Osteoblast (primary cell): ENCODE results near the gene AKR1C8. TPM values are rescaled to one million over a fixed set of nuclear protein-coding genes. Genes with fewer than 3 reads are reported as not detected.

Experiments
- DNase-seq: peaks from one replicate; pipeline ENCODE4 v3.0.0; 2011; ENCODE audit warnings: low spot score, mixed read lengths; ENCODE audit not compliant: insufficient read length; ENCODE audit errors: missing footprints
- H2AFZ ChIP-seq: 2 replicates; pipeline ENCODE4 v1.6.0; 2011; ENCODE audit warnings: mild to moderate bottlenecking, low read length
- H3K27ac ChIP-seq: 2 replicates; pipeline ENCODE4 v1.5.1; 2011; ENCODE audit warnings: mild to moderate bottlenecking, low read depth, low read length, moderate library complexity
- H3K27me3 ChIP-seq: 2 replicates; pipeline ENCODE4 v1.6.0; 2012; ENCODE audit warnings: mild to moderate bottlenecking, control low read depth, inconsistent platforms, low read length, moderate library complexity; ENCODE audit not compliant: insufficient read depth
- H3K36me3 ChIP-seq: 2 replicates; pipeline ENCODE4 v1.5.1; 2011; ENCODE audit warnings: mild to moderate bottlenecking, low read length, control low read depth, moderate library complexity; ENCODE audit not compliant: insufficient read depth
- H3K4me1 ChIP-seq: 2 replicates; pipeline ENCODE4 v1.5.1; 2011; ENCODE audit warnings: mild to moderate bottlenecking, low read length, control low read depth, moderate library complexity; ENCODE audit not compliant: insufficient read depth
- H3K4me2 ChIP-seq: 2 replicates; pipeline ENCODE4 v1.6.0; 2011; ENCODE audit warnings: mild to moderate bottlenecking, low read length; ENCODE audit not compliant: insufficient read depth
- H3K4me3 ChIP-seq: fragments of 200-600 bp; sonication (generic); 3 replicates; pipeline ENCODE4 v1.5.1; 2012; ENCODE audit warnings: mild to moderate bottlenecking, low read length, inconsistent platforms; ENCODE audit not compliant: insufficient read depth
- H3K79me2 ChIP-seq: 2 replicates; pipeline ENCODE4 v1.6.0; 2012; ENCODE audit warnings: mild to moderate bottlenecking, low read length, control low read depth, inconsistent platforms; ENCODE audit not compliant: insufficient read depth
- H3K9me3 ChIP-seq: 2 replicates; pipeline ENCODE4 v1.5.1; 2011; ENCODE audit warnings: low read depth, low read length, control low read depth
- H4K20me1 ChIP-seq: 2 replicates; pipeline ENCODE4 v1.6.0; 2012; ENCODE audit warnings: mild to moderate bottlenecking, low read length, control low read depth; ENCODE audit not compliant: insufficient read depth
- total RNA-seq: library from RNA; depleted of rRNA; stranded (reverse); fragments of >200 nt; gene quantifications from 2 replicates; pipeline ENCODE4 v1.2.3, GENCODE V29; 2012
- TF ChIP-seq, protein P1 (sequence below): IDR thresholded peaks from 2 replicates; pipeline ENCODE4 v1.5.1; 2011; ENCODE audit warnings: mild to moderate bottlenecking, low read depth, low read length, moderate library complexity; ENCODE audit errors: extremely low read depth

Gene AKR1C8
- total RNA-seq, 1 donor = not detected

DNA sequence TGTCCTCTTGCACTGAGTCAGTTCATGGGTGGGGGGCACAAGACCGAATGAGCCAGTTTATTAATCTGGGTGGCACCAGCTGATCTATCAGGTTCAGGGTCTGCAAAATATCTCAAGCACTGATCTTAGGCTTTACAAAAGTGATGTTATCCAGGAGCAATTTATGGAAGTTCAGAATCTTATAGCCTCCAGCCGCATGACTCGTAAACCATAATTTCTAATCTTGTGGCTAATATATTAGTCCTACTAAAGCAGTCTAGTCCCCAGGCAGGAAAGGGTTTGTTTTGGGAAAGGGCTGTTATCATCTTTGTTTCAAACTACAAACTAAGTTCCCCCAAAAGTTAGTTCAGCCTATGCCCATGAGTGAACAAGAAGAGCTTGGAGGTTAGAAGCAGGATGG lies 33.9 kb downstream of the AKR1C8 start:
- Histone ChIP-seq H4K20me1 (no peaks in the 10 kb centered on the region), H3K4me3 (no peak overlapping the region), H3K27ac (no peak overlapping the region), H3K79me2 (no peaks in the 10 kb centered on the region), H3K27me3 (no peaks in the 10 kb centered on the region), H3K4me1 (no peaks in the 10 kb centered on the region), H3K36me3 (no peaks in the 10 kb centered on the region), H3K9me3 (no peaks in the 10 kb centered on the region), H3K4me2 (no peak overlapping the region), H2AFZ (no peak overlapping the region)
- no peak for DNase-seq
- TF ChIP-seq, protein P1, sequence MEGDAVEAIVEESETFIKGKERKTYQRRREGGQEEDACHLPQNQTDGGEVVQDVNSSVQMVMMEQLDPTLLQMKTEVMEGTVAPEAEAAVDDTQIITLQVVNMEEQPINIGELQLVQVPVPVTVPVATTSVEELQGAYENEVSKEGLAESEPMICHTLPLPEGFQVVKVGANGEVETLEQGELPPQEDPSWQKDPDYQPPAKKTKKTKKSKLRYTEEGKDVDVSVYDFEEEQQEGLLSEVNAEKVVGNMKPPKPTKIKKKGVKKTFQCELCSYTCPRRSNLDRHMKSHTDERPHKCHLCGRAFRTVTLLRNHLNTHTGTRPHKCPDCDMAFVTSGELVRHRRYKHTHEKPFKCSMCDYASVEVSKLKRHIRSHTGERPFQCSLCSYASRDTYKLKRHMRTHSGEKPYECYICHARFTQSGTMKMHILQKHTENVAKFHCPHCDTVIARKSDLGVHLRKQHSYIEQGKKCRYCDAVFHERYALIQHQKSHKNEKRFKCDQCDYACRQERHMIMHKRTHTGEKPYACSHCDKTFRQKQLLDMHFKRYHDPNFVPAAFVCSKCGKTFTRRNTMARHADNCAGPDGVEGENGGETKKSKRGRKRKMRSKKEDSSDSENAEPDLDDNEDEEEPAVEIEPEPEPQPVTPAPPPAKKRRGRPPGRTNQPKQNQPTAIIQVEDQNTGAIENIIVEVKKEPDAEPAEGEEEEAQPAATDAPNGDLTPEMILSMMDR = no peak

DNA sequence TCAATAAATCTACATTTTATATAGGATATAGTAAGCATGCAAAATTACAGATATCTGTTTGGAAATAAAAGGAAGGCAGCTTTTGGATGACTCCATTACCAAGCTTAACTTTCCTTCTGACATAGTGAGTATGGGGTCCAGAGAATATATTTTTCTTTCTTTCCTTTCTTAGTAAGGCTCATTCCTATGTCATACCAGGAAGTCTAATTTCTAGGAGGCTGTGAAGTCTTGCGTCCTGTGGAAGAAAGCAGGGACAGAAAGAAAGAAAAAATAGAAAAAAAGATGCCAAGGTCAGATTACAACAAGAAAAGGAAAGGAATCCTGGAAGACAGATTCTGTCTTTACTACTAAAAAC lies 36.3 kb downstream of the AKR1C8 start:
- no peaks in the 10 kb centered on the region for H3K4me1 ChIP-seq
- H3K79me2 ChIP-seq = no peaks in the 10 kb centered on the region
- TF ChIP-seq, protein P1 = no peak
- H4K20me1 ChIP-seq = no peaks in the 10 kb centered on the region
- H3K36me3 ChIP-seq = no peaks in the 10 kb centered on the region
- DNase-seq = no peak
- H3K9me3 ChIP-seq = no peaks in the 10 kb centered on the region
- no peak overlapping the region for H2AFZ ChIP-seq
- no peak overlapping the region for H3K4me2 ChIP-seq
- no peak overlapping the region for H3K4me3 ChIP-seq
- no peak overlapping the region for H3K27ac ChIP-seq
- no peaks in the 10 kb centered on the region for H3K27me3 ChIP-seq

DNA sequence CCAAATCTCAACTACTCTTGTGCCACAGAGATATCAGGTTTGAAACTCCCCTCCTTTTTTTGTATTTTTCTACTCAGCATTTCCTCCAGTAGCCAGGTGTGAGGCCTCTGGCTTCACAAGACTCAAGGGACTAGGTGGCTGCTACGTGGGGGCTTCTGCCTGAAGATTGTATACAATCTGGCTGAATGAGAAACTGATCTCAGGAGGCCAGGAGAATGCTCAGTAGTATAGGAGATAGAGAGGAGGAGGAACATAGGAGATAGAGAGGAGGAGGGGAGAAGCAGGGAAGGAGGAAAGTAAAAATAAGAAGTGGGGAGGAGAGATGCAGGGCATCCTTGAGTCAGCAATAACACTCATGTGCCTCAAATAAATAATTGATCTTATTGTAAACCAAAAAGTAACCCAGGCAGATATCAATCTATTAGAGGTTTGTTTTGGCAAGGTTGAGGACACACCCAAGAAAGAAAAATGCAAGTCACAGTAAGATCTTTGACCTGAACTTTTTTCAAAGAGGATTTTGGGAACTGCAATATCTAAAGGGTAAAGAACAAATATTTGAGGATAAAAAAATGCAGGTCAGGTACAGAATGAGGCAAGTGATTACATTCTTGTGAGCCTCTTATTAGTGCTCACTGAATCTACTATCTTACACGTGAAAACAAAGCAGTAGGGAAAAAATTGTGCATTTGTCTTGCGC lies 36.8 kb downstream of the AKR1C8 start:
- H3K27me3 ChIP-seq = no peaks in the 10 kb centered on the region
- no peaks in the 10 kb centered on the region for H3K9me3 ChIP-seq
- TF ChIP-seq, protein P1 = no peak
- no peaks in the 10 kb centered on the region for H4K20me1 ChIP-seq
- no peak overlapping the region for H3K4me3 ChIP-seq
- no peak for DNase-seq
- no peaks in the 10 kb centered on the region for H3K36me3 ChIP-seq
- no peak overlapping the region for H2AFZ ChIP-seq
- no peaks in the 10 kb centered on the region for H3K79me2 ChIP-seq
- no peak overlapping the region for H3K27ac ChIP-seq
- H3K4me2 ChIP-seq = no peak overlapping the region
- H3K4me1 ChIP-seq = no peaks in the 10 kb centered on the region

DNA sequence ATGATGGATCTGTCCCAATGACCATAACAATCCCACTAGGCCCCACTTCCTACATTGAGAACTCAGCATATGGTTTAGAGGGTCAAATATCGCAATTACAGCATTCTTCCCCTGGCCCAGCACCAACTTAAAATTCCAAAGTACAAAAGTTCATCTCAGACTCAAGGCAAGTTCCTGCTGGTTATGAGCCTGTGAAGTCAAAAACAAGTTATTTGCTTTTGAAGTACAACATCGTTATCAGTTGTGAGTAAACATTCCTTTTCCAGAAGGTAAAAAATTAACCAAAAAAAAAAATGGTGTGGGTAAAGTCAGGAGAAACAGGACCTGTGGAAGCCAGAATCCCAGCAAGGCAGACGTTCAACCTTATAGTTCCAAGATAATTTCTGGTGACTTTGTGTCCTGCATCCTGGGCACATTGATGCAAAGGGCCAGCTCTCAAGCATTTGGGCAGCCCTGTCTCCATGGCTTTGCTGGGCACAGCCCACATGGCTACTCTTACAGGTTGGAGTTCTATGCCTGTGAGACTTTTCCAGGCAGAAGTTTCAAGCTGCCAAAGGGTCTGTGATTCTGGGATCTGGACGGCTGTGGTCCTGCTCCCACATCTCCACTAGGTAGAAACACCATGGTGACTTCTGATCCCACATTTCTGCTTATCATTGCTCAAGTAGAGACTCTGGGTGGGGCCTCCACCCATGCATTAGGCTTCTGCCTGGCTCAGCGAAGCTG lies 37.5 kb downstream of the AKR1C8 start:
- no peaks in the 10 kb centered on the region for H3K79me2 ChIP-seq
- DNase-seq = no peak
- H3K36me3 ChIP-seq = no peaks in the 10 kb centered on the region
- H3K4me2 ChIP-seq = no peak overlapping the region
- H3K27me3 ChIP-seq = no peaks in the 10 kb centered on the region
- H3K9me3 ChIP-seq = no peaks in the 10 kb centered on the region
- H3K27ac ChIP-seq = no peak overlapping the region
- TF ChIP-seq, protein P1 = no peak
- no peaks in the 10 kb centered on the region for H3K4me1 ChIP-seq
- H2AFZ ChIP-seq = no peak overlapping the region
- no peaks in the 10 kb centered on the region for H4K20me1 ChIP-seq
- H3K4me3 ChIP-seq = no peak overlapping the region
